Psoas muscle (tissue), 8 donors: Measurements from ENCODE around the gene NUP93. TPM values are rescaled to one million over a fixed set of nuclear protein-coding genes. Genes with fewer than 3 reads are reported as not detected.
A peak's percentile ranks its signal among the peaks of the same experiment; 100 is the strongest.

Source experiments
- ATAC-seq, 4 donors: fragments of 200-7000 bp; cut with Tn5 transposase; one replicate each; pipeline ENCODE4 v1.9.1; 2020; ENCODE audit warnings: moderate library complexity in 3 of 4, mild to moderate bottlenecking in 2 of 4
- DNase-seq, 2 donors: peaks; one replicate each; pipeline ENCODE4 v3.0.0-alpha.2; 2020
- H3K27ac ChIP-seq: fragments of 200-600 bp; one replicate; pipeline ENCODE4 v1.8.0; 2022
- H3K27me3 ChIP-seq, 3 donors: fragments of 200-600 bp in 1 of 3; one replicate each; pipeline versions ENCODE4 v1.6.1 to v1.8.0; 2013 to 2022; ENCODE audit warnings: low read length in 2 of 3, mild to moderate bottlenecking in 2 of 3, moderate library complexity in 1 of 3; ENCODE audit not compliant: insufficient read depth in 3 of 3
- H3K36me3 ChIP-seq, 2 donors: fragments of 200-600 bp in 1 of 2; one replicate each; pipeline versions ENCODE4 v1.6.1 to v1.8.0; 2013 to 2022; ENCODE audit warnings: low read depth in 1 of 2, mild to moderate bottlenecking in 1 of 2, moderate library complexity in 1 of 2; ENCODE audit not compliant: insufficient read depth in 1 of 2
- H3K4me1 ChIP-seq: fragments of 200-600 bp; one replicate; pipeline ENCODE4 v1.8.0; 2022
- H3K4me3 ChIP-seq: fragments of 200-600 bp; one replicate; pipeline ENCODE4 v1.8.0; 2022; ENCODE audit warnings: mild to moderate bottlenecking
- H3K9me3 ChIP-seq: fragments of 200-600 bp; one replicate; pipeline ENCODE4 v1.8.0; 2022
- WGBS, 3 donors: extraction: QIAGEN DNeasy Blood & Tissue Kit; methylation state at CpG; one replicate each; pipeline versions ENCODE4 v1.1.6 to v1.1.7; 2013; 5-methylcytosine and 5-hydroxymethylcytosine counted together
- intact Hi-C, 2 donors: fragments of 100-400 bp; cut with DNase I; formaldehyde crosslinking; loops; one replicate each; pipeline versions ENCODE4 v1.11.0 to v1.14.2; 2022
- polyA plus RNA-seq, 3 donors: library from polyadenylated mRNA; stranded (reverse); fragments of 200-250 nt; gene quantifications; one replicate each; pipeline ENCODE4 v1.2.3, GENCODE V29; 2013
- total RNA-seq, 4 donors: library from RNA; stranded (reverse); fragmentation: NEBNext Ultra II Directional in 2 of 4; extraction: Animal tissue kit (Norgen Biotek cat#: 25700) in 2 of 4; gene quantifications; one replicate each; pipeline versions ENCODE4 v1.2.1 to v1.2.4, GENCODE V29; 2021 to 2023
- TF ChIP-seq, protein P1 (sequence below): fragments of 200-600 bp; IDR thresholded peaks from one replicate; pipeline ENCODE4 v1.8.0; 2022; ENCODE audit warnings: antibody characterized with exemption
- donor health status: healthy with polysubstance abuse.
- donor health status: DM: no; HTN: no; CAD: no; lungs with moderate emphysema.
- donor health status: Bipolar disorder and iron deficiency.
- donor health status: healthy.
- donor health status: DM: yes; HTN: yes; CAD: no.
- donor health status: DM: no; HTN: no; CAD: no.
- donor health status: DM: no; HTN: no; CAD: no.
- donor health status: DM: yes; HTN: yes; CAD: no.

Gene NUP93
- total and polyA plus RNA-seq, 7 donors: 16.5 to 44.3 (median 25.5) TPM

- DNase-seq (peak; percentile 48 to 60), ATAC-seq (peak; percentile 83 to 95 (median 94))
- no peaks in the 10 kb centered on the region for H3K9me3 ChIP-seq
- H3K27ac ChIP-seq: no peak overlapping the region
- H3K4me1 ChIP-seq: peaks cover 9% of the 10 kb centered on the region
- WGBS, 3 donors: 16 to 17% (median 16%) methylated on average over 4 of the region's 4 CpGs
- TF ChIP-seq, protein P1, sequence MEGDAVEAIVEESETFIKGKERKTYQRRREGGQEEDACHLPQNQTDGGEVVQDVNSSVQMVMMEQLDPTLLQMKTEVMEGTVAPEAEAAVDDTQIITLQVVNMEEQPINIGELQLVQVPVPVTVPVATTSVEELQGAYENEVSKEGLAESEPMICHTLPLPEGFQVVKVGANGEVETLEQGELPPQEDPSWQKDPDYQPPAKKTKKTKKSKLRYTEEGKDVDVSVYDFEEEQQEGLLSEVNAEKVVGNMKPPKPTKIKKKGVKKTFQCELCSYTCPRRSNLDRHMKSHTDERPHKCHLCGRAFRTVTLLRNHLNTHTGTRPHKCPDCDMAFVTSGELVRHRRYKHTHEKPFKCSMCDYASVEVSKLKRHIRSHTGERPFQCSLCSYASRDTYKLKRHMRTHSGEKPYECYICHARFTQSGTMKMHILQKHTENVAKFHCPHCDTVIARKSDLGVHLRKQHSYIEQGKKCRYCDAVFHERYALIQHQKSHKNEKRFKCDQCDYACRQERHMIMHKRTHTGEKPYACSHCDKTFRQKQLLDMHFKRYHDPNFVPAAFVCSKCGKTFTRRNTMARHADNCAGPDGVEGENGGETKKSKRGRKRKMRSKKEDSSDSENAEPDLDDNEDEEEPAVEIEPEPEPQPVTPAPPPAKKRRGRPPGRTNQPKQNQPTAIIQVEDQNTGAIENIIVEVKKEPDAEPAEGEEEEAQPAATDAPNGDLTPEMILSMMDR: no peak
- H3K27me3 ChIP-seq: no peaks in the 10 kb centered on the region
- H3K36me3 ChIP-seq: peaks cover 0 to 5% of the 10 kb centered on the region in 2 donors
- intact Hi-C loops: no loop called here
- no peak overlapping the region for H3K4me3 ChIP-seq
These were observed 13.9 kb downstream of the NUP93 start for GRCh38 chr16:56743840-56744239.

GRCh38 chr16:56744996-56745640 lies 15.2 kb downstream of the NUP93 start:
- DNase-seq (no peak), ATAC-seq (peak in 1 of 4 donors; percentile 23)
- no peak overlapping the region for H3K4me3 ChIP-seq
- H3K27ac ChIP-seq: no peak overlapping the region
- intact Hi-C loops: no loop called here
- H3K36me3 ChIP-seq: peaks cover 0 to 6% of the 10 kb centered on the region in 2 donors
- H3K9me3 ChIP-seq: no peaks in the 10 kb centered on the region
- H3K4me1 ChIP-seq: peaks cover 9% of the 10 kb centered on the region
- TF ChIP-seq, protein P1: no peak
- H3K27me3 ChIP-seq: no peaks in the 10 kb centered on the region
- WGBS, 3 donors: 63 to 86% (median 72%) methylated on average over 5 of the region's 5 CpGs

- no peak overlapping the region for H3K27ac ChIP-seq
- DNase-seq (no peak), ATAC-seq (no peak)
- peaks cover 9% of the 10 kb centered on the region for H3K4me1 ChIP-seq
- no peaks in the 10 kb centered on the region for H3K9me3 ChIP-seq
- peaks cover 0 to 6% of the 10 kb centered on the region in 2 donors for H3K36me3 ChIP-seq
- no peaks in the 10 kb centered on the region for H3K27me3 ChIP-seq
- intact Hi-C loops: no loop called here
- WGBS, 3 donors: 42 to 59% (median 53%) methylated on average over 1 of the region's 1 CpG
- TF ChIP-seq, protein P1: no peak
- no peak overlapping the region for H3K4me3 ChIP-seq
These were observed 17.6 kb downstream of the NUP93 start for GRCh38 chr16:56747486-56748045.

- TF ChIP-seq, protein P1: no peak
These were observed 18.3 kb downstream of the NUP93 start for GRCh38 chr16:56748191-56748590.

More at GRCh38 chr16:56748191-56748590, 18.3 kb downstream of the NUP93 start:
- DNase-seq (no peak), ATAC-seq (no peak)
- H3K36me3 ChIP-seq: peaks cover 0 to 6% of the 10 kb centered on the region in 2 donors
- no peak overlapping the region for H3K4me3 ChIP-seq
- intact Hi-C loops: no loop called here
- H3K9me3 ChIP-seq: no peaks in the 10 kb centered on the region
- peaks cover 9% of the 10 kb centered on the region for H3K4me1 ChIP-seq
- H3K27me3 ChIP-seq: no peaks in the 10 kb centered on the region
- no peak overlapping the region for H3K27ac ChIP-seq
- WGBS, 3 donors: 92 to 98% (median 98%) methylated on average over 10 of the region's 10 CpGs
